Suprapubic skin (tissue), 4 donors: ENCODE measurements around the gene ATG4C. TPM values are rescaled to one million over a fixed set of nuclear protein-coding genes. Genes with fewer than 3 reads are reported as not detected.

Experiments used
- DNase-seq, 2 donors: peaks; one replicate each; pipeline ENCODE4 v3.0.0-alpha.2; 2019; ENCODE audit warnings: low spot score in 2 of 2
- H3K27ac ChIP-seq: fragments of 200-600 bp; sonication (generic); one replicate; pipeline ENCODE4 v1.5.1; 2019
- H3K27me3 ChIP-seq: fragments of 200-600 bp; sonication (generic); one replicate; pipeline ENCODE4 v1.5.1; 2019
- H3K36me3 ChIP-seq: fragments of 200-600 bp; sonication (generic); one replicate; pipeline ENCODE4 v1.5.1; 2019
- H3K4me1 ChIP-seq: fragments of 200-600 bp; sonication (generic); one replicate; pipeline ENCODE4 v1.5.1; 2019
- H3K4me3 ChIP-seq: fragments of 200-600 bp; sonication (generic); one replicate; pipeline ENCODE4 v1.5.1; 2019; ENCODE audit warnings: mild to moderate bottlenecking
- H3K9me3 ChIP-seq: fragments of 200-600 bp; sonication (generic); one replicate; pipeline ENCODE4 v1.5.1; 2019
- CTCF ChIP-seq, 2 donors: fragments of 200-600 bp in 1 of 2; fragments of 450-650 bp in 1 of 2; sonication (generic) in 1 of 2; IDR thresholded peaks; one replicate each; pipeline ENCODE4 v1.5.1; 2016 to 2019; ENCODE audit warnings: antibody characterized with exemption in 2 of 2, mild to moderate bottlenecking in 1 of 2, moderate library complexity in 1 of 2
- EP300 ChIP-seq: sonication (generic); formaldehyde crosslinking; IDR thresholded peaks from one replicate; pipeline ENCODE4 v1.6.1; 2017; ENCODE audit warnings: antibody characterized with exemption
- POLR2A ChIP-seq, 2 donors: fragments of 450-650 bp; IDR thresholded peaks; one replicate each; pipeline ENCODE4 v1.6.1; 2017; ENCODE audit warnings: antibody characterized with exemption in 2 of 2, mild to moderate bottlenecking in 2 of 2, moderate library complexity in 2 of 2
- POLR2AphosphoS5 ChIP-seq, 3 donors: sonication (generic); formaldehyde crosslinking; IDR thresholded peaks; one replicate each; pipeline ENCODE4 v1.6.1; 2017; ENCODE audit warnings: antibody characterized with exemption in 3 of 3
- WGBS: methylation state at CpG from one replicate; pipeline ENCODE4 v1.1.5; 2018; 5-methylcytosine and 5-hydroxymethylcytosine counted together
- total RNA-seq, 4 donors: library from RNA; depleted of rRNA; stranded (reverse); fragments of >200 nt; gene quantifications; one replicate each; pipeline ENCODE4 v1.1.0, GENCODE V29; 2016

The ATG4C gene
- total RNA-seq, 4 donors from 2014 or later: 4.4 to 8.7 (median 5.4) TPM

DNA sequence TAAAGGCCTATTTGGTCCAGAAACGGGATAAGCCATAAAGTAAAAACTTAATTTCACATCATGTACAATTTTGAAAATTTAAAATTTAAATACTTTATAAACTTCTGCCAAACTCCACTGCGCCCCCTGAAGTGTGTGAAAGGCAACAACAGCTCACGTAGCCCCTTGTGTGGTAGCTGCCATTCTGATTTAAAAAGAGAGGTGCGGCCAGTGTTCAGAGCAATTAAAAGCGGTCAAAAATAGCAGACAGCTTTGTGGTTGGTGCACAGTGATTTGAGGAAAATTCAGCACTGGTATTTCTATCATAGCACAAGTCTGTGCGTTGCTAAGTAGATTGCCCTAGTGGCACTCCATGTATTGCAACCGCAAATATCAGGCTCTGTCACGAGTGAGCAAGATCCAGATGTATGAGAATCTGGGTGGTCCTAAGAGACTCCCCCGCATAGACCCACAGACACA is 122.5 kb downstream of the ATG4C start:
- Histone ChIP-seq H3K27me3 (no peaks in the 10 kb centered on the region), H3K9me3 (no peaks in the 10 kb centered on the region), H3K27ac (no peak overlapping the region), H3K4me1 (no peaks in the 10 kb centered on the region), H3K36me3 (no peaks in the 10 kb centered on the region), H3K4me3 (no peak overlapping the region)
- TF ChIP-seq POLR2A (IDR thresholded peaks at IDR 0.05): no peak
- TF ChIP-seq CTCF (IDR thresholded peaks at IDR 0.05): peak in 1 of 2 donors; percentile 7
- no peak for TF ChIP-seq POLR2AphosphoS5 (IDR thresholded peaks at IDR 0.05)
- TF ChIP-seq EP300: no peak
- no peak for DNase-seq
- WGBS: 69% methylated on average over 9 of the region's 9 CpGs

DNA sequence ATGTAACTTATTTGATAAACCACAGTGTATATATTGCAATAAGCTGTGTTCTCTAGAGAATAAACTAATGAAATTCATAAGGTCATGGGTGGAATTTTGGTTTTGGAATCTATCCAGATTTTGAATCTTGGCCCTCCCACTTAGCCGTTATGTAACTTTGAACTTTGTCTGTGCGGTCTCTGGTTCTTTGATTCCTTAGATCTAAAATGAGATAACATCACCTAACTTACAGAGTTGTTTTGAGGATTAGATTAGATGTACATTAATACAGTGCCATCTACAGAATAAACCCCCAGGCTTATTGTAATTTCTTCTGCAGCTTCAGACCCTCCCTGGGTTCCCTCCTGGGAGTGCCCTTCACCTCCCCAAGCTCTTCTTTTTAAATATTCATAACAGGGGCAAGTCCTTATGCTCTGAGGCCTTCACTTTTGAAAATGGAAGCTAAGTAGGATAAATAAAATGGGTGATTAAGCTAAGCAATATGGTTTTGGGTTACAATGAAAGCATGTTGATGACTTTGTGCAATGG is 124.3 kb downstream of the ATG4C start:
- 63% methylated on average over 2 of the region's 2 CpGs for WGBS
- no peak for DNase-seq
- Histone ChIP-seq H3K36me3 (no peaks in the 10 kb centered on the region), H3K27me3 (no peaks in the 10 kb centered on the region), H3K9me3 (no peaks in the 10 kb centered on the region), H3K4me1 (no peaks in the 10 kb centered on the region), H3K27ac (no peak overlapping the region), H3K4me3 (no peak overlapping the region)
- TF ChIP-seq EP300 (no peak), POLR2A (IDR thresholded peaks at IDR 0.05) (no peak), CTCF (IDR thresholded peaks at IDR 0.05) (no peak), POLR2AphosphoS5 (IDR thresholded peaks at IDR 0.05) (no peak)

DNA sequence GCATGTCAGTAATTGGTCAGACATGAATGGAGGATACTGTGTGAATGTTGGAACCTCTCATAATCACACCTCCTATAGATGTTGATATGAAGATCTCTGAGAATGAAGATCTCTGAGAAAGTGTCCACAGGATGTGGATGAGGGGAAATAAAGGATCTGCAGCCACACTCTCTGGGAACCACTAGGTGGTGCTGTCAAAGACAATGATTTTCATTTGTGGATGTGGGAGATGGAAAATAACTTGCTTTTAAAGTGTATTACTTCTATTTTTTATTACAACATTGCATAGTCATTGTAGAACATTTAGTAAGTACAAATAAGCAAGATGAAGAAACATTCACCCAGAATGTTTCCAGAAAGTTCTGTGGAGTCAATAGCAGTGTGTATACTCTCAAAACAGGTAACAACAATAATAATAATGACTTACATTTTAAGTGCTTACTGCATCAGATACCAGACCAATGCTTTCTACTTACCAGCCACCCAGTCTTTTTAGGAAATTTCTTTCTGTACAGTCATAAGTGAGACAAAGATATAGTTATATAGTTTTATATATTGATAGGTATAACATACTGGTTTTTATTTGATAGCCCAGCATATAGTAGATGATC is 128.2 kb downstream of the ATG4C start:
- Histone ChIP-seq H3K27ac (no peak overlapping the region), H3K4me1 (no peaks in the 10 kb centered on the region), H3K9me3 (no peaks in the 10 kb centered on the region), H3K4me3 (no peak overlapping the region), H3K36me3 (no peaks in the 10 kb centered on the region), H3K27me3 (peaks cover 13% of the 10 kb centered on the region)
- no peak for DNase-seq
- TF ChIP-seq EP300: no peak
- TF ChIP-seq CTCF (IDR thresholded peaks at IDR 0.05): peak in 1 of 2 donors; percentile 41

Other genes with a start within 250 kb of the ATG4C start
- under 1 TPM in 1 of 4 donors, not detected in 3; 0.32 TPM for gene ANGPTL3, start 186.6 kb upstream of the ATG4C start, total RNA-seq
- gene DOCK7, start 95.7 kb upstream of the ATG4C start, total RNA-seq: 10 to 100 TPM; 23.4 to 47.0 (median 44.2) TPM